K562 (cell line): ENCODE results near the gene FOXRED2. TPM values are rescaled to one million over a fixed set of nuclear protein-coding genes. Genes with fewer than 3 reads are reported as not detected.

ENCODE experiments used
- BHLHE40 ChIP-seq: IDR thresholded peaks from 2 replicates; pipeline ENCODE4 v1.6.1; 2011; ENCODE audit warnings: low read length, improper control_type of control experiment
- CBFA2T3 ChIP-seq: fragments of 450-650 bp; IDR thresholded peaks from 2 replicates; pipeline ENCODE4 v1.6.1; 2017
- CEBPZ ChIP-seq: fragments of 150-350 bp; IDR thresholded peaks from 2 replicates; pipeline ENCODE4 v1.6.1; 2014; ENCODE audit warnings: low read depth, mild to moderate bottlenecking, low read length, borderline replicate concordance
- HDGF ChIP-seq: fragments of 450-650 bp; IDR thresholded peaks from 2 replicates; pipeline ENCODE4 v1.6.1; 2016
- HNRNPUL1 ChIP-seq: fragments of 200-400 bp; formaldehyde crosslinking; IDR thresholded peaks from 2 replicates; pipeline ENCODE4 v1.6.1; 2017; ENCODE audit warnings: low read length
- PTTG1 ChIP-seq: fragments of 450-650 bp; IDR thresholded peaks from 2 replicates; pipeline ENCODE4 v1.6.1; 2016; ENCODE audit warnings: low read depth, mild to moderate bottlenecking, missing genetic modification characterization, missing compliant biosample characterization
- PYGO2 ChIP-seq: fragments of 450-650 bp; IDR thresholded peaks from 2 replicates; pipeline ENCODE4 v1.6.1; 2016; ENCODE audit warnings: mild to moderate bottlenecking, missing genetic modification characterization, moderate library complexity, missing compliant biosample characterization
- SMARCE1 ChIP-seq: fragments of 450-650 bp; IDR thresholded peaks from 2 replicates; pipeline ENCODE4 v1.7.1; 2016; ENCODE audit warnings: mild to moderate bottlenecking
- SNRNP70 ChIP-seq: fragments of 200-400 bp; formaldehyde crosslinking; optimal IDR thresholded peaks from 2 replicates; pipeline ENCODE3; 2017; ENCODE audit warnings: low read depth, low read length
- STAT5A ChIP-seq: IDR thresholded peaks from 2 replicates; pipeline ENCODE4 v1.6.1; 2012; ENCODE audit warnings: low read length, inconsistent platforms, borderline replicate concordance
- ZNF354B ChIP-seq: fragments of 250-450 bp; sonication (Bioruptor Pico); IDR thresholded peaks from 2 replicates; pipeline ENCODE4 v1.4.0; 2020
- ZNF592 ChIP-seq: fragments of 450-650 bp; IDR thresholded peaks from 2 replicates; pipeline ENCODE4 v1.6.1; 2017; ENCODE audit warnings: antibody characterized with exemption, mild to moderate bottlenecking
- polyA plus RNA-seq, 8 experiments: library from polyadenylated mRNA; depleted of rRNA in 4 of 8; stranded (reverse) in 5 of 8; unstranded in 3 of 8; fragments of >200 nt; fragmentation: Nextera tagmentation in 2 of 8; fragmentation: Illumina TruSeq in 1 of 8; extraction: Ambion mirVana in 2 of 8; extraction: Trizol in 1 of 8; gene quantifications; 2 replicates each; pipeline versions ENCODE4 v1.2.1 to v1.2.3, GENCODE V29; 2011 to 2014; ENCODE audit warnings: inconsistent platforms in 1 of 8, missing spikeins in 1 of 8
- total RNA-seq, 7 experiments: library from RNA; depleted of rRNA in 6 of 7; stranded (reverse); fragments of >200 nt in 6 of 7; fragmentation: Illumina TruSeq in 2 of 7; extraction: Trizol in 2 of 7; gene quantifications; 2 replicates each; pipeline versions ENCODE4 v1.2.1 to v1.2.3, GENCODE V29; 2011 to 2021; ENCODE audit warnings: low replicate concordance in 1 of 7
- TF ChIP-seq, protein P1 (sequence below): sonication (generic); formaldehyde crosslinking; IDR thresholded peaks from 2 replicates; pipeline ENCODE4 v1.8.0; 2022; ENCODE audit warnings: missing genetic modification reagents, mild to moderate bottlenecking, borderline replicate concordance
- TF ChIP-seq, protein P2 (sequence below): fragments of 450-650 bp; IDR thresholded peaks from 2 replicates; pipeline ENCODE4 v1.6.1; 2018; ENCODE audit not compliant: partially characterized antibody

FOXRED2 gene
- total and polyA plus RNA-seq, 9 of the 15 experiments (the other 6 are each of a cell fraction or from before 2014, with no cell fraction given), result 2.8 to 48.4 (median 7.8) TPM

DNA sequence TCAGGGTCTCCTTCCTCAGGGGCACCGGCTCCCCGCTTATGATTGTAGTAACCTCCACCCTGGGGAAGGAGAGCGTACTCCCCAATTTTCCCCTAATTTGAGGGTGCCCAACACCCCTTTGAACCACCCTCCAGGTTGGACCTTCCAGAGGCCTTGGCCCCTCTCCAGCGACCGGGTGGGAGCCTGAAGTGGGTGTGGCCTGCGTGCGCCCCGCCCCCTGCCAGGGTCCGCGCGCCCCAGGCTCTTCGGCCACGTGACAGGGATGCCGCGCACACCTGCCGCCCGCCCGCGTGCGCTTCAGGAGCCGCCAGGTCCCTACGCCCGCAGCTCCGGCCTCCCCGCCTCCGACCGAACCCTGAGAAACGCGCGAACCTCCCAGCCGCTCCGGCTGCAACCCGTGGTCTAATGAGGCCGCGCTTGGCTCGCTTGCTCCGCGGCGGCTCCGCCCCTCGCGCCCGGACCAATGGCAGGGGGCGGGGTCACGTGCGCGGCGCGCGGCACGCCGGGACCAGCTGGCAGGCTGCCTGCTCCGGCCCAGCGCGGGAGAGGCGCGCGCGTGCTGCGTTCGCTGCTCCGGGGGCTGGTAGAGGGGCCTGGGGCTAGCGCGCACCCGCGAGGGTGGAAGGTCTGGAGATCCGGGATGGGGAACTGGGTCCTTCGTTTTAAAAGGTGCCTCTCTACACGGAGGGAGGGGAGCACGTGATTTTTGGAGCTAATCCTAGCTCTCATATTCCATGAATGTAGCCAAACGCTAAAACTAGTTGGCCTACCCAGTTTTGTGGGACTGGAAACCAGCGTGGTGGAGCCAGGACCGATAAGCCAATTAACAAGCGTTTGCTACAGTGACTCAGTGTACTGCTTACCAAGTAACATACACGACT is at the start of gene FOXRED2 (continued):
- TF ChIP-seq PYGO2 (tag) (no peak), SMARCE1 (no peak), PTTG1 (tag) (no peak), BHLHE40 (peak; percentile 98), ZNF354B (CRISPR knock-in tag) (no peak), ZNF592 (peak; percentile 98), HNRNPUL1 (no peak), STAT5A (no peak), HDGF (no peak), CEBPZ (no peak), CBFA2T3 (no peak), SNRNP70 (no peak)
- TF ChIP-seq, protein P1, sequence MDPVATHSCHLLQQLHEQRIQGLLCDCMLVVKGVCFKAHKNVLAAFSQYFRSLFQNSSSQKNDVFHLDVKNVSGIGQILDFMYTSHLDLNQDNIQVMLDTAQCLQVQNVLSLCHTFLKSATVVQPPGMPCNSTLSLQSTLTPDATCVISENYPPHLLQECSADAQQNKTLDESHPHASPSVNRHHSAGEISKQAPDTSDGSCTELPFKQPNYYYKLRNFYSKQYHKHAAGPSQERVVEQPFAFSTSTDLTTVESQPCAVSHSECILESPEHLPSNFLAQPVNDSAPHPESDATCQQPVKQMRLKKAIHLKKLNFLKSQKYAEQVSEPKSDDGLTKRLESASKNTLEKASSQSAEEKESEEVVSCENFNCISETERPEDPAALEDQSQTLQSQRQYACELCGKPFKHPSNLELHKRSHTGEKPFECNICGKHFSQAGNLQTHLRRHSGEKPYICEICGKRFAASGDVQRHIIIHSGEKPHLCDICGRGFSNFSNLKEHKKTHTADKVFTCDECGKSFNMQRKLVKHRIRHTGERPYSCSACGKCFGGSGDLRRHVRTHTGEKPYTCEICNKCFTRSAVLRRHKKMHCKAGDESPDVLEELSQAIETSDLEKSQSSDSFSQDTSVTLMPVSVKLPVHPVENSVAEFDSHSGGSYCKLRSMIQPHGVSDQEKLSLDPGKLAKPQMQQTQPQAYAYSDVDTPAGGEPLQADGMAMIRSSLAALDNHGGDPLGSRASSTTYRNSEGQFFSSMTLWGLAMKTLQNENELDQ (CRISPR knock-in tag), result no peak
- TF ChIP-seq, protein P2, sequence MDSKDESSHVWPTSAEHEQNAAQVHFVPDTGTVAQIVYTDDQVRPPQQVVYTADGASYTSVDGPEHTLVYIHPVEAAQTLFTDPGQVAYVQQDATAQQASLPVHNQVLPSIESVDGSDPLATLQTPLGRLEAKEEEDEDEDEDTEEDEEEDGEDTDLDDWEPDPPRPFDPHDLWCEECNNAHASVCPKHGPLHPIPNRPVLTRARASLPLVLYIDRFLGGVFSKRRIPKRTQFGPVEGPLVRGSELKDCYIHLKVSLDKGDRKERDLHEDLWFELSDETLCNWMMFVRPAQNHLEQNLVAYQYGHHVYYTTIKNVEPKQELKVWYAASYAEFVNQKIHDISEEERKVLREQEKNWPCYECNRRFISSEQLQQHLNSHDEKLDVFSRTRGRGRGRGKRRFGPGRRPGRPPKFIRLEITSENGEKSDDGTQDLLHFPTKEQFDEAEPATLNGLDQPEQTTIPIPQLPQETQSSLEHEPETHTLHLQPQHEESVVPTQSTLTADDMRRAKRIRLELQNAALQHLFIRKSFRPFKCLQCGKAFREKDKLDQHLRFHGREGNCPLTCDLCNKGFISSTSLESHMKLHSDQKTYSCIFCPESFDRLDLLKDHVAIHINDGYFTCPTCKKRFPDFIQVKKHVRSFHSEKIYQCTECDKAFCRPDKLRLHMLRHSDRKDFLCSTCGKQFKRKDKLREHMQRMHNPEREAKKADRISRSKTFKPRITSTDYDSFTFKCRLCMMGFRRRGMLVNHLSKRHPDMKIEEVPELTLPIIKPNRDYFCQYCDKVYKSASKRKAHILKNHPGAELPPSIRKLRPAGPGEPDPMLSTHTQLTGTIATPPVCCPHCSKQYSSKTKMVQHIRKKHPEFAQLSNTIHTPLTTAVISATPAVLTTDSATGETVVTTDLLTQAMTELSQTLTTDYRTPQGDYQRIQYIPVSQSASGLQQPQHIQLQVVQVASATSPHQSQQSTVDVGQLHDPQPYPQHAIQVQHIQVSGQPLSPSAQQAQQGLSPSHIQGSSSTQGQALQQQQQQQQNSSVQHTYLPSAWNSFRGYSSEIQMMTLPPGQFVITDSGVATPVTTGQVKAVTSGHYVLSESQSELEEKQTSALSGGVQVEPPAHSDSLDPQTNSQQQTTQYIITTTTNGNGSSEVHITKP, result peak; percentile 96
